ENCODE data around the gene ANKRD1.

DNA sequence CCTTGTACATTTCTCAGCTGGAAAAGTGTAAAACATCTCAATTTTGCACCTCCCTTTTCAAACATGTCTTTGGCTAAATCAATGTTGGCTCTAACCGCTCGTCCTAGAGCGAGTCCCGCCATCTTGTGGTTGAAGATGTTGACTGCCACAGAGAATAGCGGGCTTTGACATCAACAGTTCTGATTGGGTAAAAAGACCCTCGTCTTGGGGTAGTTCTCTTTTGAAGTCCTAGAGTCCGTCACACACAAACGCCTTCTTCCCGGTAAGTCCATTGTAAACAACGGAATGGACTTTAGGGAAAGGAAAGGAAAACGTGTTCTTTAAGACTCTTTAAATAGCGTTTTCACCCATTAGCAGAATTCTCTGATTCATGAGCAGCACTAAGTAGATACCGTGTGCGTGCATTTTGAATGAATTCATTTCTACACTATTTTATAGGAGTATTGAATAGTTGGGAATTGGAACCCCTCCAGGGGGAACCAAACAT, 49.6 kb downstream of the ANKRD1 start:
- TF ChIP-seq GATA2 (IDR thresholded peaks at IDR 0.05; ENCODE audit: low read depth, low read length) = no peak
- no peak for TF ChIP-seq GATA3 (IDR thresholded peaks at IDR 0.05; ENCODE audit: low read depth, low read length)
